CD4-positive, CD25-positive, alpha-beta regulatory T cell (primary cell): ENCODE data around the gene OCA2. TPM values are rescaled to one million over a fixed set of nuclear protein-coding genes. Genes with fewer than 3 reads are reported as not detected.
"Not testable (repeated sequence)": the region's sequence is repeated elsewhere in the genome, so short reads cannot be mapped to it uniquely, and the experiment has no call there.

Source experiments
- ATAC-seq, 2 donors: fragments of 150-1000 bp; cut with Tn5 transposase; one replicate each; pipeline ENCODE4 v1.10.0; 2021; ENCODE audit warnings: low read depth in 2 of 2, moderate number of reproducible peaks in 2 of 2, moderate library complexity in 1 of 2
- DNase-seq, 3 donors: peaks; one replicate each; pipeline versions ENCODE4 v3.0.0 to v3.0.0-alpha.2; 2012 to 2022; ENCODE audit warnings: mixed read lengths in 1 of 3
- H3K27ac ChIP-seq: one replicate; pipeline ENCODE4 v1.7.0; 2013; ENCODE audit warnings: mild to moderate bottlenecking, low read length; ENCODE audit not compliant: insufficient read depth, poor library complexity, severe bottlenecking
- H3K27me3 ChIP-seq: one replicate; pipeline ENCODE4 v1.7.0; 2013; ENCODE audit warnings: low read length; ENCODE audit not compliant: control insufficient read depth, insufficient read depth
- H3K36me3 ChIP-seq: one replicate; pipeline ENCODE4 v1.7.0; 2013; ENCODE audit warnings: mild to moderate bottlenecking, low read length, moderate library complexity; ENCODE audit not compliant: control insufficient read depth, insufficient read depth
- H3K4me1 ChIP-seq: 2 replicates; pipeline ENCODE4 v1.7.0; 2013; ENCODE audit warnings: mild to moderate bottlenecking, low read length; ENCODE audit not compliant: insufficient read depth, control insufficient read depth, poor library complexity, severe bottlenecking
- H3K4me3 ChIP-seq: one replicate; pipeline ENCODE4 v1.7.0; 2013; ENCODE audit warnings: low read depth, mild to moderate bottlenecking, low read length, moderate library complexity
- H3K9me3 ChIP-seq, 2 experiments: 1 replicate in 1 of 2; 2 replicates in 1 of 2; pipeline ENCODE4 v1.7.0; 2013; ENCODE audit warnings: low read length in 2 of 2, mild to moderate bottlenecking in 1 of 2, moderate library complexity in 1 of 2; ENCODE audit not compliant: control insufficient read depth in 2 of 2
- H3K27ac Mint-ChIP-seq, 3 donors: one replicate each; pipeline ENCODE4 v1.8.0; 2020 to 2022; ENCODE audit warnings: mild to moderate bottlenecking in 3 of 3, mixed read lengths in 3 of 3, moderate library complexity in 2 of 3
- H3K27me3 Mint-ChIP-seq: one replicate; pipeline ENCODE4 v1.8.0; 2022; ENCODE audit warnings: mild to moderate bottlenecking, mixed read lengths
- H3K36me3 Mint-ChIP-seq: one replicate; pipeline ENCODE4 v1.8.0; 2020; ENCODE audit warnings: mixed read lengths
- H3K4me1 Mint-ChIP-seq, 4 donors: one replicate each; pipeline ENCODE4 v1.8.0; 2020 to 2022; ENCODE audit warnings: mixed read lengths in 4 of 4, mild to moderate bottlenecking in 1 of 4
- H3K4me3 Mint-ChIP-seq, 4 donors: one replicate each; pipeline ENCODE4 v1.8.0; 2020 to 2022; ENCODE audit warnings: mild to moderate bottlenecking in 4 of 4, mixed read lengths in 4 of 4, moderate library complexity in 3 of 4
- H3K9me3 Mint-ChIP-seq, 7 donors: one replicate each; pipeline ENCODE4 v1.8.0; 2020 to 2022; ENCODE audit warnings: mixed read lengths in 7 of 7, mild to moderate bottlenecking in 3 of 7, moderate library complexity in 2 of 7
- polyA plus RNA-seq, 4 donors: library from polyadenylated mRNA; unstranded; fragments of 300-500 nt; fragmentation: Illumina TruSeq; gene quantifications; one replicate each; pipeline ENCODE4 v1.2.3, GENCODE V29; 2021
- total RNA-seq: library from RNA; stranded (reverse); gene quantifications from one replicate; pipeline ENCODE4 v1.2.3, GENCODE V29; 2022

OCA2 gene
- total and polyA plus RNA-seq, 5 donors from 2014 or later, result not detected

DNA sequence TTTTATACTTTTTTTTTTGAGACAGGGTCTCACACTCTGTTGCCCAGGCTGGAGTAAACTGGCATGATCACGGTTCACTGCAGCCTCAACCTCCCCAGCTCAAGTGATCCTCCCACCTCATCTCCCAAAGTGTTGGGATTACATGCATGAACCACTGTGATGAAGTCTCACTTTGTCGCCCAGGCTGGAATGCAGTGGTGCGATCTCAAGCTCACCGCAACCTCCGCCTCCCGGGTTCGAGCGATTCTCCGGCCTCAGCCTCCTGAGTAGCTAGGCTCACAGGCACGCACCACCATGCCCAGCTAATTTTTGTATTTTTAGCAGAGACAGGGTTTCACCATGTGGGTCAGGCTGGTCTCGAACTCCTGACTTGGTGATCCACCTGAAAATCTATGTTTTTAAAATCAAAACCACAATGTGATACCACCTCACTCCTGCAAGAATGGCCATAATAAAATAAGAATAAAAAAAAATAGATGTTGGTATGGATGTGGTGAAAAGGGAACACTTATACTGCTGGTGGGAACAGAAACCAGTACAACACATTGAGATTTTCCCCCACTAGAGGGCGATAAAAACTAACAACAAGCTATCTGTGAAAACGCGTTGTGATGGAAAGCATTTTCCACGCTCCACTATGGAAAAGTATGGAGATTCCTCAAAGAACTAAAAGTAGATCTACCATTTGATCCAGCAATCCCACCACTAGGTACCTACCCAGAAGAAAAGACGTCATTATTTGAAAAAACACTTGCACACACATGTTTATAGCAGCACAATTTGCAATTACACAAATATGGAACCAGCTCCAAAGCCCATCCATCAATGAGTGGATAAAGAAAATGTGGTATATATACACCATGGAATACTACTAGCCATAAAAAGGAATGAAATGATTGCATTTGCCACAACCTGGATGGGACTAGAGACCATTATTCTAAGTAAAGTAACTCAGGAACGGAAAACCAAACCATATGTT, 26.8 kb upstream of the OCA2 start:
- H3K4me3 ChIP-seq, result no peak overlapping the region
- H3K9me3 ChIP-seq, result no peaks in the 10 kb centered on the region
- H3K36me3 Mint-ChIP-seq, result peaks cover 46% of the 10 kb centered on the region
- H3K27ac Mint-ChIP-seq, result peak overlapping the region in 2 of 3 donors; percentile 4 to 17
- H3K27ac ChIP-seq, result no peak overlapping the region
- H3K27me3 ChIP-seq, result no peaks in the 10 kb centered on the region
- peaks cover 26% of the 10 kb centered on the region for H3K36me3 ChIP-seq
- peaks cover 4 to 17% (median 8%) of the 10 kb centered on the region in 4 donors for H3K4me1 Mint-ChIP-seq
- no peaks in the 10 kb centered on the region for H3K4me1 ChIP-seq
- peaks cover 0 to 2% (median 0%) of the 10 kb centered on the region in 7 donors for H3K9me3 Mint-ChIP-seq
- no peak for ATAC-seq
- H3K4me3 Mint-ChIP-seq, result no peak overlapping the region
- H3K27me3 Mint-ChIP-seq, result no peaks in the 10 kb centered on the region
- DNase-seq, result peak in 2 of 3 donors; percentile 55 to 62

DNA sequence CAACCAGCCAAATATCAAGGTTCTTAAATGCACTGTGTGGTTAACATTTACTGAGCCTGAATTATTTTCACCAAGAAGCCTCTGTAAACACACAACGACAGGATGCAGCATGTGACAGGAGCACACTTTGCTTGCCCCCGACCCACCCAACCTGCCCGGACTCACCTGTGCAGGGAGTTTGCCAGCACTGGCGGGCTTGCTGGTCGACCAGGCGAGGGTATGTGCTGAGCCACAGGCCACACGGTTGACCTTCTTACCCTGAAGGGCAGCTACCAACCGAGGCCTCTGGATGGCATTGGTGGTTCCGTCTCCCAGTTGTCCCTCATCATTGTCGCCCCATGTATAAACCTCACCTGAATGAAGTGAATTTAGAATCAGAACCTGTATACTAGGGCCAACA, 25.7 kb upstream of the OCA2 start:
- peaks cover 4 to 17% (median 8%) of the 10 kb centered on the region in 4 donors for H3K4me1 Mint-ChIP-seq
- peaks cover 0 to 2% (median 0%) of the 10 kb centered on the region in 7 donors for H3K9me3 Mint-ChIP-seq
- H3K4me3 Mint-ChIP-seq, result no peak overlapping the region
- no peak for ATAC-seq
- no peaks in the 10 kb centered on the region for H3K9me3 ChIP-seq
- peaks cover 43% of the 10 kb centered on the region for H3K36me3 Mint-ChIP-seq
- no peak for DNase-seq
- peak overlapping the region in 1 of 3 donors; percentile 5 for H3K27ac Mint-ChIP-seq
- H3K27me3 Mint-ChIP-seq, result no peaks in the 10 kb centered on the region
- H3K27me3 ChIP-seq, result no peaks in the 10 kb centered on the region
- peaks cover 32% of the 10 kb centered on the region for H3K36me3 ChIP-seq
- no peak overlapping the region for H3K4me3 ChIP-seq
- H3K4me1 ChIP-seq, result no peaks in the 10 kb centered on the region
- H3K27ac ChIP-seq, result no peak overlapping the region

DNA sequence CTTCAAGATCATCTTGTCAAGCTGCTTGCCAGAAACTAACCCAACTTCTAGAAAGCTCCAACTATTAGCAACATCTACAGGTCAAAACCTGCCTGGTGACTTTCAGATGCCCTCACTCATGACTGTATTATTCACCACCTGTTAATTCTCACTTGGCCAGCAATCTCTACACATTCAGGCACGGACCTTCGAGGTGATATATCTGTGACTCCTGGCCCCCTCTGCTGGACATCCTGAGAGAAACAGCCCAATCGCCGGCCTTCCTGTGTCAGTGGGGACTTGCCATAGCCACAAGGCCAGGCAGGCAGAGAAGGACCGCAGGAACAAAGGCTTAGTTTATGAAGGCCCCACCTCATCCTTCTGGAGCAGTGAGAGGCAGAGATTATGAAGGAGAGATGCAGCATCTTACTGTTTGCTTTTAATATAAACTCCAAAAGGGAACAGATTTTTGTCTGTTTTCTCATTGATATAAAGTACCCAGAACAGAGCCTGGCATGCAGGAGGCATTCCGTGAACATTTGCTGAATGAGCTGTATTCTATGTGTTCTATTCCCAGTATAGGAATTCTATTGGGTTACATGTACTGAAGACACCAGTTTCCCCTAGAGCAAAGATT, 24.4 kb upstream of the OCA2 start:
- ATAC-seq (peak; percentile 45 to 53), DNase-seq (peak in 2 of 3 donors; percentile 52 to 64)
- Mint-ChIP-seq H3K27ac (peak overlapping the region in 2 of 3 donors; percentile 57 to 71), H3K4me1 (peaks cover 4 to 17% (median 8%) of the 10 kb centered on the region in 4 donors), H3K9me3 (peaks cover 0 to 2% (median 0%) of the 10 kb centered on the region in 7 donors), H3K36me3 (peaks cover 35% of the 10 kb centered on the region), H3K27me3 (no peaks in the 10 kb centered on the region), H3K4me3 (no peak overlapping the region)
- no peak overlapping the region for H3K27ac ChIP-seq
- no peaks in the 10 kb centered on the region for H3K27me3 ChIP-seq
- H3K4me1 ChIP-seq, result no peaks in the 10 kb centered on the region
- H3K4me3 ChIP-seq, result no peak overlapping the region
- H3K36me3 ChIP-seq, result peaks cover 38% of the 10 kb centered on the region
- H3K9me3 ChIP-seq, result no peaks in the 10 kb centered on the region

DNA sequence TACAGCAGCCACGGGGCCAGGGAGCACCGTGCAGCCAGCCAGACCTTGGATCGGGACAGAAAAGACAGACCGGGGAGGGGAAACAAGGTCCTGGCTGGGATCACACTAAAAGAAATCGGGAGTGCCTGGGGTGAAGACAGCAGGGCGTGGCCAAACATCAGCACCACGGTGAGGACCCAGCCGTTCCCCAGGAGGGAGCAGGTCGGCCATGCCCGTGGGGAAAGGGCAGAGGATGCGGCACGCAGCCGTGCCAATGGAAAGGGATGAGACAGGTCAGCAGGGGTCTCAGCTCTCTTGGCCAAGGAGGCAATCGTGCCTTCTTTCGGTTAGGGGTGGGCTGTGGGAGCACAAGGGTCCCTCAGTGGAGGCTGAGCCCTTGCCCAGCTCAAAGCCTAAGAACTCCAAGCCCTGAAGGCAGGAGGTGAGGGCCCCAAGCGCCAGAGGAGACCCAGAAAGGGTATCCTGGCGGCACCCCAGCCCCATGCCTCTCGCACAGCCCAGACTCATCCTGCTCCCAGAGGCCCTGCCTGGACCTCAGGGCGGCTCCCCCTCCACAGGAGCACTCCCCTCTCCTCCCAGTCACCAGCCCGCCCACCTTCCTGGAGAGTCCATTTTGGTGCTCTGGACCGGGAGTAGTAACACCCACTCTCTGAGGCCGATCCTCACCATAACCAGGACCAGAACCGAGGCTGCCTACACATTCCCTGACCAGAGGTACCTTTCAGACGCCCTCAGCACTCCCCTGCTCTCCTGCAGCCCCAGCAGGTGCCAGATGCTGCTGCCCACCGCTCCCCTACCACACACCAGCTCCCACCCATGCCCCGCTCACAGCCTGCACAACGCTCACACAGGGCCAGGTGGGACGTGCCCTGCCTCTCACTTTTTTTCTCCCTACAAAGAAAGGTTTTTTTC, 23.2 kb upstream of the OCA2 start:
- DNase-seq, result no peak
- H3K27me3 ChIP-seq, result no peaks in the 10 kb centered on the region
- no peaks in the 10 kb centered on the region for H3K4me1 ChIP-seq
- H3K27ac ChIP-seq, result no peak overlapping the region
- H3K27me3 Mint-ChIP-seq, result no peaks in the 10 kb centered on the region
- no peak overlapping the region for H3K27ac Mint-ChIP-seq
- H3K4me3 Mint-ChIP-seq, result no peak overlapping the region
- H3K36me3 ChIP-seq, result peaks cover 42% of the 10 kb centered on the region
- peaks cover 0 to 2% (median 0%) of the 10 kb centered on the region in 7 donors for H3K9me3 Mint-ChIP-seq
- no peak for ATAC-seq
- peaks cover 4 to 11% (median 8%) of the 10 kb centered on the region in 4 donors for H3K4me1 Mint-ChIP-seq
- no peaks in the 10 kb centered on the region for H3K9me3 ChIP-seq
- H3K36me3 Mint-ChIP-seq, result peaks cover 37% of the 10 kb centered on the region
- no peak overlapping the region for H3K4me3 ChIP-seq

DNA sequence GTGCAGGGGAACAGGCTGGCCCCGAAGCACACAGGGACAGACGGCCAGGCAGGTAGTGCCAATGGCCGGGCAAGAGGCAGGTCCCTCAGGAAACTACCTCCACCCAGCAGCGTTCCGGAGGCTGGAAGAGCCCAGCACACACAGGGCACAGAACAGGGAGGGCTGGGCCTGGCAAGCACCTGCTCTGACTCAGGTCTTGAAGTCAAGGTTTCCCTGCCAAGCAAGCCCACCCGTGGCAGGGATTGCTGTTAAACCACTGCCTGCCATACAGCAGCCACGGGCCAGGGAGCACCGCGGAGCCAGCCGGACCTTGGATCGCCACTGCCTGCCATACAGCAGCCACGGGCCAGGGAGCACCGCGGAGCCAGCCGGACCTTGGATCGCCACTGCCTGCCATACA, 22.5 kb upstream of the OCA2 start:
- Mint-ChIP-seq H3K36me3 (peaks cover 39% of the 10 kb centered on the region), H3K27ac (peak overlapping the region in 1 of 3 donors; percentile 52)
- peaks cover 47% of the 10 kb centered on the region for H3K36me3 ChIP-seq

DNA sequence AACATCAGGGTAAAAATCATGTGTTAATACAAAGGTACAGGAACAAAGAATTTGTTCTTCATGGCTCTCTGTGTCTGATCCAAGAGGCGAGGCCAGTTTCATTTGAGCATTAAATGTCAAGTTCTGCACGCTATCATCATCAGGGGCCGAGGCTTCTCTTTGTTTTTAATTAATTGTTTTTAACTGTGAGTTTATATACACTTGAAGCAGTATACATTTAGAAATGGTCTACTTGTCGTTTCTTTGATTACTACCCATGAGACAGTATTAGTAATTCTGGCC, 21.2 kb upstream of the OCA2 start:
- Mint-ChIP-seq H3K4me3 (no peak overlapping the region), H3K4me1 (peaks cover 0 to 9% (median 4%) of the 10 kb centered on the region in 4 donors), H3K9me3 (peaks cover 0 to 2% (median 0%) of the 10 kb centered on the region in 7 donors), H3K36me3 (peaks cover 45% of the 10 kb centered on the region), H3K27ac (no peak overlapping the region), H3K27me3 (no peaks in the 10 kb centered on the region)
- DNase-seq (no peak), ATAC-seq (no peak)
- no peaks in the 10 kb centered on the region for H3K9me3 ChIP-seq
- H3K4me3 ChIP-seq, result no peak overlapping the region
- no peak overlapping the region for H3K27ac ChIP-seq
- H3K36me3 ChIP-seq, result peaks cover 57% of the 10 kb centered on the region
- no peaks in the 10 kb centered on the region for H3K27me3 ChIP-seq
- H3K4me1 ChIP-seq, result no peaks in the 10 kb centered on the region

More for the DNA sequence above, 22.5 kb upstream of the OCA2 start:
- not testable (repeated sequence) for ATAC-seq, H3K27me3 ChIP-seq, H3K4me3 Mint-ChIP-seq, H3K27ac ChIP-seq, H3K9me3 ChIP-seq, H3K4me1 ChIP-seq, H3K9me3 Mint-ChIP-seq, H3K27me3 Mint-ChIP-seq, H3K4me3 ChIP-seq, DNase-seq
- peaks cover 4 to 11% (median 7%) of the 10 kb centered on the region in 4 donors for H3K4me1 Mint-ChIP-seq

DNA sequence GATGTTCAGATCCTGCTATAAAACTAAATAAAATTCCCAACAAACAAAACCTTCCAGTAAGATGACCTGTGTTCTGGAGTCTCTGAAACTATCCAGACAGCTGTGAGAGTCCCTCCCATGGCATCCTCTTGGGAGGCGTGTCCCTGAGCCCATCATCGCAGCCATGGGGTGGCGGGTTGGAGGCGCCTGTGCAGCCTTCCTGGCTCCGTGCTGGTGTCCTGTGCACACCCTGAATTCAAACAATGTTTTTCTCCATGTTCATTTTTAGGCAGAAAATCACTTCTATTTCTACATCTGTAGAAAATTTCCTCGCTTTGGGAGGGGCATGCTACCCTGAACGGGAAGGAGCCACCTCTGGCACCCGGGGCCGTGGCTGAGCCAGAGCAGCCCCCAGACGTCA, 19.4 kb upstream of the OCA2 start:
- Mint-ChIP-seq H3K36me3 (peaks cover 48% of the 10 kb centered on the region), H3K27ac (no peak overlapping the region), H3K4me3 (no peak overlapping the region), H3K27me3 (no peaks in the 10 kb centered on the region), H3K9me3 (peaks cover 0 to 2% (median 0%) of the 10 kb centered on the region in 7 donors), H3K4me1 (peaks cover 0 to 8% (median 2%) of the 10 kb centered on the region in 4 donors)
- Histone ChIP-seq H3K9me3 (no peaks in the 10 kb centered on the region), H3K27ac (no peak overlapping the region), H3K4me1 (no peaks in the 10 kb centered on the region), H3K36me3 (peaks cover 64% of the 10 kb centered on the region), H3K4me3 (no peak overlapping the region), H3K27me3 (no peaks in the 10 kb centered on the region)
- ATAC-seq, result no peak
- no peak for DNase-seq
